GM21390 (cell line): ENCODE data around the gene SMOC2.
"Not testable (repeated sequence)": the region's sequence is repeated elsewhere in the genome, so short reads cannot be mapped to it uniquely, and the experiment has no call there.

Experiments
- ATAC-seq: cut with Tn5 transposase; IDR thresholded peaks from one replicate; pipeline ENCODE4 v1.9.1; 2021; ENCODE audit not compliant: unreplicated experiment

Gene SMOC2

GRCh38 chr6:168536665-168537539 lies 95.9 kb downstream of the SMOC2 start:
- ATAC-seq: no peak

DNA sequence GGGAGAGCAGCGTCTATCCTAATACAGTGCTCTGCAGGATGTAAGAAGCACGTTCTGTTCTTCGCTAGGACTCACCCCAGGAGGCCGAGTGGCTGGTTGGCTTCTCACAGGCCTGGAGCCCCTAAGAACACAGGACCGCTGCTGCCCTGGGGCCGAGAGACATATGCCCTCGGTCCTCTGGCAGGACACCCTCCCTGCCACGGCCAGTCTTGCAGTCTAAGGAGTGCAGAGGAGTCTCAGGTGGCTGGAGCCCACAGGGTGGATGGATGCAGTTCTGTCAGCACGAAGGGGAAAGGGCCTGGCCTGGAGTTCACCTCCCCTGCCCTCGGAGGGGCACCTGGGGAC lies 96.5 kb downstream of the SMOC2 start:
- no peak for ATAC-seq

GRCh38 chr6:168538188-168538891 lies 97.4 kb downstream of the SMOC2 start:
- not testable (repeated sequence) for ATAC-seq

DNA sequence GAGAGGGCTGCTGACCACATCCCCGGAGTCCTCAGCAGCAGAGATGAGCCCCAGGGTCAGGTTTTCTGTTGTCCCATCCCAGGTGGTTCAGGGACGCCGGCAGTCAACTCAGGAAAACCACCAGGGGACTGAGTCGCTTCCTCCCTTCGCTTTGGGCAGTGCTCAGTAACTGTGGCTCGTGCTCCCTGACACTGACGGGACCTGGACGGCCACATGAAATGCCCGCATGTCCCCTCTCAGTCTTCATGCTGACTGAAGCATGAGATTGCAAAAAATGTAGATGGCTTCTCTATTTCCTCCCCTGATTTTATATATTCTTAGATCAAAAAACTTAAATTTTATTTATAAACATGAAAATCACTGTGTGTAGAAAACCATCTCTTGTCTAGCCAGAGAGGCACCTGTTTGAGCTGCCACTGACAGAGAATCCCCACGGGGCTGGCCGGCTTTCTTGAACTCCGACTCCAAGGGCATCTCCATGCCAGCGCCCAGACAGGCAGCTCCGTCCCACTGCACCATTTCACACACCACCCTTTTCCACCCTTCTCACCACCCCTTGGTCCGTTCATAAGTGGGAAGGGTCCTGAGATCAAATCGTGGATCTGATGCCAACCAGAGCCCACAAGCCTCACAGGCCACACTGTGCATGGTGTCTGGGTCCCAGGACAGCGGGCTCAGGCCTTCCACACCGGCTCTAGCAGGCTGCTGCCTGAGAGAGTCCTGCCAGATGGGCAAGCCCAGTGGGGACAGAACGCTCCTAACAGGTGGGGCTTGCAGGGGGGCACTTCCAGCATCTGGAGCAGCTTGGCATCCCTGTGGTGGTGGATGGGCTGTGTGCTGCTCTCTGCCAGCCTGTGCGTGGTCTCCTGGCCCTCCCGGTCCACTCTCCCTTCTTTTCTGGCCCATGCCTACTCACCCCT lies 98.2 kb downstream of the SMOC2 start:
- ATAC-seq: no peak

GRCh38 chr6:168540713-168541291 lies 99.8 kb downstream of the SMOC2 start:
- ATAC-seq: no peak

DNA sequence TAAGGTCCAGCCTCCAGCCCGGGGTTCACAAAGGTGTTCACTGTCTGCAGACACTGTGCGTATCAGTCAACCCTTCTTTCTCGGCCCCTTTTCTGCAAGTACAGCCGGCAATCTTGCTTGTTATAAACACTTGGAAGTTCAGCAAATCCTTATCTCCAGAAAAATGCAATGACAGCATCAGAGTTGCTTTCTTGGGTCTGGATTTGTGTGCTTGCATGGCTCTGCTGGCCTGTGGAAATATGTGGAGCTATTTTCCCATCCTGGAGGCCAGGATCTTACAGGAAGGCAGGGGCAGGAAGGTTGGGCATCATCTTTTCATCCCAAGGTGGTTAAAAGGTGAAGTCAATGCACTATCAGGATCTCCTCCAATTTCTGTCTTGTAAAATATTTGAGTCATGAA lies 100.3 kb downstream of the SMOC2 start:
- no peak for ATAC-seq

GRCh38 chr6:168542301-168542700 lies 101.3 kb downstream of the SMOC2 start:
- ATAC-seq: no peak

- ATAC-seq: no peak
Measured at GRCh38 chr6:168545428-168545827, 104.4 kb downstream of the SMOC2 start.

DNA sequence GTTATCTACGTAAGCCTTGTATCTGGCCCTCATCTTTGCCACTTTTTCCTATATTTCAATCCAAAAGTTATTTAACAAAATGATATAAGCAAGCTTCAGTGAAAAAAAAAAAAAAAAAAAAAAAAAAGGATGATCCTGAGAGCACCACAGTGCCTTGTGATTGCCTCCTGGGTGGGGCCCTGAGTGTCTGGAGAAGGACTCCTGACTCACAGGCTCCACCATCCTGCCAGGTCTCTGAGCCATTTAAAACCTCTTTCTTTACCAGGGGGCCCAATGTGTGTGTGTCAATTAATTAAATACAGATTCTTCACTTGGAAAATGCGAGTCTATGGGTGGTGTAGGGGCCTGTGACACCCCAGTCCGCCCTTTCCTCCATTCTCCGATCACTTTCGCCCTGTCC lies 105.2 kb downstream of the SMOC2 start:
- ATAC-seq: no peak

GRCh38 chr6:168546730-168547129 lies 105.7 kb downstream of the SMOC2 start:
- no peak for ATAC-seq

DNA sequence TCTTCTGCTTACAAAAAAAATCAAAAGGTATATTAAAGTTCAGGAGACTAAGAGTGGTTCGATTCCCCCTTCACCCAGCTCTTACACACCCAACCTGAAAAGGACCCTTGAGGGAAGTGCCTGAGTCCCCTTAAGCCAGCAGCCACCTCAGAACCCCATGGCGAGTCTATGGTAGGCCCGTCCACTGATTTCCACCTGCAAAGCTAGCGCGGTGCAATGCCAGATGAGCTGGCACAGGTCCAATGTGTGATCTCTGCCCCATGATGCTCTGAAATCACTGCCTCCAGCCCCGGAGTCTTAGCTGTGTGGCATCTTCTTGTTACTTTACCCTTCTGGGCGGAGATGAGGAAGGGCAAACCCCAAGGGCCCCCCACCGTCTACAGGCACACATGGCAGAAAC lies 109.3 kb downstream of the SMOC2 start:
- no peak for ATAC-seq

DNA sequence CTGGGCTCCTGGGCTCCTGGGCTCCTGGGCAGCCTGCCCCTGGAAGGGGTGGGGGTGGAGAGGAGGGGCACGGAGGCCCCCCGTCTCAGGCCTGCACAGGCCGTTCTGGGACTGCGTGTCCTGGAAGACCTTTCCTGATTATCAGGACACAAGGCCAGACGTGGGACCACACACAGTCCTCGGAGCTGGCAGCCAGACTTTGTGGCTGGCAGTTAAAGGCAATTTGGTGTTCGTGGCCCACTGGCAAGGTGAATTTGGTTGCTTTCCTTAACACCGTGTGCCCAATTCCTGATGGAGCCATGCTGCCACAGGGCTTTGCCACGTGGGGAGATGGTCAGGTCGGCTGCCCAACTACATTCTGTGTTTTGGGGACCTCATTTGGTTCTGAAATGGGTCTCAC lies 113.5 kb downstream of the SMOC2 start:
- ATAC-seq: no peak

DNA sequence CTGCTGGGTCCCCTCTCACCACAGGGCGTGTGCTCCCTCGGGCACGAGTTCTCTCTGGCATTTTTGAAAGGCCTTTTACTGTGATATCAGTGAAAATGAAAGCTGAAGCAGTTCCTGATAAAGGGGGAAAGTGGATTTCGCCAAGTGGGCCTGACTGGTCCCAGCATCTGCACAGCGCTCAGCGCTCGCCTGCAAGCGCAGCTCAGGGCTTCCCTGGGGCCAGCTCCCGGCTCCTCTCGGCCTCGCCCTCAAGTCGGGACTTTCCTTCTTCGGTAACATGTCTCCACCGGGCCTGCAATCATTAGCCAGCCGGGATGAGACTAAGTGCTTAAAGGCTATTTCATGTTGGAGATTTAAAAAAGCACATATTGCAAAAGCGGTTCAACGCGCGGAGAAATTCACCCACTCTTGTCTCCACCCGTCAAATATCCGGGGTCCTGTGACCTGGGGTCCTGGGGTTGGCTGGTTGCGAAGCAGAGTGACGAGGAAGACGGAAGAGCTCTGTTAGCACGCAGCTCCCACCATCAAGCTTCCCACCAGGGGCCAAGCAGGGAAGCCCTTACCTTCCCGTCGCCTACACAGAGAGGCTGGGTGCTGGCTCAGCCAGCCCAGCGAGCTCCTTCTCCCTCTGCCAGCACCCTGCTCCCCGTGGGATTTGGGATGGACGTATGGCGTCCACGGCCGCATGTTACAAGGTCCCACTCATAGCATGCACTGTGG lies 114.1 kb downstream of the SMOC2 start:
- ATAC-seq: no peak

DNA sequence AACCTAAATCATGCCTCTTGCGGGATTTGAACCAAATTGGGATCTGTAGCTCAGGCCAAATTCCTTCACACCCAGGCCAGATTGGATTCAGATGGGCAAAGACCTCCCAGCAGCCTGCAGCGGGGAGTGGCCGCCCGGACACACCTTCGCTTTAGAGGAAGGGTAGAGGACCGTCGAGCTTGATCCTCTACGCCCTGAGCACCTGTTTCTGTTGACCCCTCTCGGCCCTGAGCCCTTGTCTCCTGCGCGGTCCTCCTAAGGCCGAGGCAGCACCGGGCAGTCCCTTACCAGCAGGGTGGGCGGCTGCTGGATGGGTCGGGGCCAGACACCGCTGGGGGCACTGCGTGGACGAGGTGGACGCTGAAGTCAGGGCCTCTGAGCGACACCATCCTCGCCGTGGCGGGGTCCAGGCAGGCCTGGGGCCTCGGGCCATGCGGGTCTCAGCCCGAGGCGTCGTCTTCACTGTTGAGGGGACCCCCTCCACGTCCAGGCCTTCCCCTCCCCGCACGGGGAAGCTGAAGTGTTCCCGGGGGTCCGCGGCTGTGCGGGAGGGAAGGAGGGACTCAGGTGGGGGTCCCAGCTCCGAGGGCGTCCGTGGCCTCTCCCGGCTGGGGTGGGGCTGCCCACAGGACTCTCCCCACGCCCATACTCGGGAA lies 114.8 kb downstream of the SMOC2 start:
- ATAC-seq: no peak

GRCh38 chr6:168557512-168557911 lies 116.5 kb downstream of the SMOC2 start:
- ATAC-seq: no peak

- no peak for ATAC-seq
Measured at GRCh38 chr6:168558686-168559085, 117.7 kb downstream of the SMOC2 start.

DNA sequence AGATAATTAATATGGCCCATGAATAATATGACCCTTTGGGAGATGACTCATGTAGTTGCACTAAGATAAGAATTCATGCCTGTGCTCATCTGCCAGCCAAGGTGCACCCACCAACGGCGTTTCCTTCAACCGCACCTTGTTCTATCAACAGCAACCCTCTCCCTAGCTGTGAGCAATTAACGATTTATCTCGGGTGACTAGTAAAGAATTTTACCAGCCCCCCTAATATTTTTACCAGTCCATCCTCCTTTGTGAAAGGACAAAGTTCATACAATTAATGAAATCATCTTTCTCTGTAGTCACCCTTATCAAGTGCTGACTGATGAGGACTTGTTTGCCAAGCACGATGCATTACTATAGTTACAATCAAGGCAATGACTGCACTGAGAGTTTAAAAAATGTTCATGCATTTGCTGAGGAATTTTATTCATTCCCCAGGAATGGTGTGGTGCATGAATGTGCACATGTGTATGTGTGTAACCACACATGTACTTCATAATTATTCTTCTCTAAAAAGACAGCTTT lies 118.7 kb downstream of the SMOC2 start:
- ATAC-seq: no peak

DNA sequence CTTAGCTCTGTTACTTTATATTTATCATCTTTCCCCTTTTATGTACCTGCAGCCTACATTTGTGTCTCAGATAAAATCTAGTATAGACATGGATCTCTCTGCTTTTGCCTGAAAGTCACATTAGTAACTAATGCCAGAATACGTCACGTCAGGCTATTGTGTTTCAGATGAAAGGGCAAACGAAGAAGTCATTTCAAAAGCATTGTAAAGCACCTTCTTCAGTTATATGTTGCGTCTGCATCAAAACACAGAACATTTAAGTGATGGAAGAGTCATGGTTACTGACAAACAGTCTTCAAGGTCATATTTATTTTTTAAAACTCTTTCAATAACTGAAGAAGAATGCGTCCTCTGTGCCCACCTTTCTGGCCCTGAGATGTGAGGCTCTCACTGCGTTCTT lies 119.1 kb downstream of the SMOC2 start:
- no peak for ATAC-seq

DNA sequence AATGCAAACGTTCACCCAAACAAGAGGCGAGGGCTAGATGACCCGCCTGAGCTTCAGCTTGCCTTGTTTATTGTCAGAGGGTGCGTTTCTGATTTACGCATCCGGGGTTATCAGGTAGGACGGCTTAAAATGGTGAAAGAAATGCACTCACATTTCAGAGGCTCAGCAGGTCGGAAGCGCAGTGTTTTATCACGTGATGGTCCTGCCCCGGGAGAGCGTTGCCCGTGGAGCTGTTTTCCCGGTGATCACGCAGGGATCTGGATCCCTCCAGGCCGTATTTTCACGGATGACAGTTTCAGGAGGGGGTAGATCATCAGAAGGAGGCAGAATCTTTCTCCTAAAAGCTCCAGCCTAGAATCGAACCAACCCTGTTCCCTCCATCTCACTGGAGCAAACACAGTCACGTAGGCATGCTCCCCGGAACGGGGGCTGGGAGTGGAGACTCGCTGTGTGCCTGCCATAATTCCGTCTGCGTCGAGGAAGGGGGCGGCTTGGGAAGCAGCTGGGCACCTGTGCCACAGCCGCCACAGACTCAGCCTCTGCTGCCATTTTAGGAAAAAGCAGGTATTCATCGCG lies 121.7 kb downstream of the SMOC2 start:
- no peak for ATAC-seq
